GM21390 (cell line): ENCODE data around the gene CDKAL1.

Source experiments
- ATAC-seq: cut with Tn5 transposase; IDR thresholded peaks from one replicate; pipeline ENCODE4 v1.9.1; 2021; ENCODE audit not compliant: unreplicated experiment

The CDKAL1 gene

GRCh38 chr6:20998748-20999448 is 464.6 kb downstream of the CDKAL1 start:
- ATAC-seq: peak; percentile 42

GRCh38 chr6:21000331-21000801 is 466.1 kb downstream of the CDKAL1 start:
- ATAC-seq: no peak

GRCh38 chr6:21001736-21002135 is 467.5 kb downstream of the CDKAL1 start:
- ATAC-seq: no peak

- peak; percentile 88 for ATAC-seq
Measured at GRCh38 chr6:21003780-21004541, 469.7 kb downstream of the CDKAL1 start.

GRCh38 chr6:21005816-21006570 is 471.7 kb downstream of the CDKAL1 start:
- no peak for ATAC-seq

- ATAC-seq: no peak
Measured at GRCh38 chr6:21019614-21020013, 485.4 kb downstream of the CDKAL1 start.

- ATAC-seq: peak; percentile 95
Measured at GRCh38 chr6:21022343-21023107, 488.3 kb downstream of the CDKAL1 start.

GRCh38 chr6:21023210-21023609 is 489.0 kb downstream of the CDKAL1 start:
- no peak for ATAC-seq

GRCh38 chr6:21024616-21025015 is 490.4 kb downstream of the CDKAL1 start:
- ATAC-seq: no peak

GRCh38 chr6:21026576-21027273 is 492.5 kb downstream of the CDKAL1 start:
- ATAC-seq: no peak

- ATAC-seq: no peak
Measured at GRCh38 chr6:21027507-21027906, 493.2 kb downstream of the CDKAL1 start.

GRCh38 chr6:21031182-21031581 is 496.9 kb downstream of the CDKAL1 start:
- ATAC-seq: no peak

- no peak for ATAC-seq
Measured at GRCh38 chr6:21033084-21033483, 498.8 kb downstream of the CDKAL1 start.

GRCh38 chr6:21033575-21034026 is 499.3 kb downstream of the CDKAL1 start:
- no peak for ATAC-seq

GRCh38 chr6:21034345-21034744 is 500.1 kb downstream of the CDKAL1 start:
- no peak for ATAC-seq

GRCh38 chr6:21037453-21037852 is 503.2 kb downstream of the CDKAL1 start:
- peak; percentile 73 for ATAC-seq

- ATAC-seq: no peak
Measured at GRCh38 chr6:21039926-21040325, 505.7 kb downstream of the CDKAL1 start.

GRCh38 chr6:21045135-21045700 is 511.0 kb downstream of the CDKAL1 start:
- no peak for ATAC-seq

- no peak for ATAC-seq
Measured at GRCh38 chr6:21046276-21046675, 512.0 kb downstream of the CDKAL1 start.

GRCh38 chr6:21048047-21048446 is 513.8 kb downstream of the CDKAL1 start:
- no peak for ATAC-seq
